GM21723 (cell line): ENCODE results near the gene TGIF1.
"Not testable (repeated sequence)": the region's sequence is repeated elsewhere in the genome, so short reads cannot be mapped to it uniquely, and the experiment has no call there.

ENCODE experiments used
- ATAC-seq: cut with Tn5 transposase; IDR thresholded peaks from one replicate; pipeline ENCODE4 v1.9.1; 2021; ENCODE audit warnings: mild to moderate bottlenecking, moderate library complexity; ENCODE audit not compliant: unreplicated experiment

The TGIF1 gene

GRCh38 chr18:3455090-3455635 is 5.2 kb downstream of the TGIF1 start:
- ATAC-seq = no peak

DNA sequence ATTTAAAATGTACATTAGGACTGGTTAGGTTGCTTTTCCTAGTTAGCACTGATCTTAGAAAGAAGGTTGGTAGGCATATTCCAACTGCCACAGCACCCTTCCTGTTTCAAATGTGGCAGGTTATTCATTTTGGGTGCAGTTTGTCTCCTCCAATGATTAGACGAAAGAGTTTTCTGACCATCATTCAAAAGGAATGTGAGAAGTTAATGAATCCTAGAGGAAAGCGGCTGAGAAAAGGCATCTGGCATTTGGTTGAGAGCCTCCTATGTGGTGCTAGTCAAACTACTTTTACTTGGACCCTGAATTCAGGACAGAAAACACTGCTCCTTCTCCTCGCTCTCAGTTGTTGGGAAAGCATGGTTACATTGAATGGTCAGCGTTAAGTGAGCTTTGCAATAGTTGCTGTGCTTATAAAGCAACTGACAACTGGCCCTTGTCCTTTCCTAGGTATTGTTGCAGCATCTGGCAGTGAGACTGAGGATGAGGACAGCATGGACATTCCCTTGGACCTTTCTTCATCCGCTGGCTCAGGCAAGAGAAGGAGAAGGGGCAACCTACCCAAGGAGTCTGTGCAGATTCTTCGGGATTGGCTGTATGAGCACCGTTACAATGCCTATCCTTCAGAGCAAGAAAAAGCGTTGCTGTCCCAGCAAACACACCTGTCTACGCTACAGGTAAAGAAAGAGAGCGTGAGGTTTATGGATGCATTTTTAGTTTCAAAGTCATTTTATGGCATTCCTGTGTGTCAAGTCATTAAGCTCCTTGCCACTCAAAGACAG is 6.1 kb downstream of the TGIF1 start:
- no peak for ATAC-seq

GRCh38 chr18:3456686-3457069 is 6.7 kb downstream of the TGIF1 start:
- ATAC-seq = no peak

DNA sequence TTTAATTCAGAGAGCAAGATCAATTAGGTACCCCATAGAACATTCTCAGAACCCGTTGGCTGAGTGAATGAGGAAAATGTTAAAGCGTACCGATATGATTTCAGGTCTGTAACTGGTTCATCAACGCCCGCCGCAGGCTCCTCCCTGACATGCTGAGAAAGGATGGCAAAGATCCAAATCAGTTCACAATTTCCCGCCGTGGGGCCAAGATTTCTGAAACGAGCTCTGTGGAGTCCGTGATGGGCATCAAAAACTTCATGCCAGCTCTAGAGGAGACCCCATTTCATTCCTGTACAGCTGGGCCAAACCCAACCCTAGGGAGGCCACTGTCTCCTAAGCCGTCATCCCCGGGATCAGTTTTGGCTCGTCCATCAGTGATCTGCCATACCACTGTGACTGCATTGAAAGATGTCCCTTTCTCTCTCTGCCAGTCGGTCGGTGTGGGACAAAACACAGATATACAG is 7.3 kb downstream of the TGIF1 start:
- ATAC-seq = no peak

- ATAC-seq = no peak
Observed at GRCh38 chr18:3458378-3458777, 8.4 kb downstream of the TGIF1 start.

GRCh38 chr18:3458952-3459853 is 9.2 kb downstream of the TGIF1 start:
- ATAC-seq = no peak

GRCh38 chr18:3460823-3461398 is 10.9 kb downstream of the TGIF1 start:
- no peak for ATAC-seq

DNA sequence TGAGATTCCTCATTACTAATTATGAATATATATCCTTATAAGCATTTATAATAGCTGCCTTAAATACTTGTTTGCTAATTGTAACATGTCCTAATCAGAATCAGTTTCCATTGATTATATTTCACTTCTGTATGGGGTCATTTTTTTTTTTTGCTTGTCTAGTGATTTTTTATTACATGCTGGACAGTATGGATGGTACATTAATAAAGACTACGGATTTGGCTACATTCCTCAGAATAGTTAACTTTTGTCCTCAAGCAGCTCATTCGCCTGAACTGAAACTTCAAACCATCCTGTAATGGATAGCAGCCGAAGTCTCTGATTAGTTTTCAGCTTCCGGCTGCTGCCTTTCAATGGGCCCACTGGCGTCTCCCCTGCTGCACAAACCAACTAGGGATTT is 11.7 kb downstream of the TGIF1 start:
- no peak for ATAC-seq

GRCh38 chr18:3463051-3463450 is 13.1 kb downstream of the TGIF1 start:
- no peak for ATAC-seq

DNA sequence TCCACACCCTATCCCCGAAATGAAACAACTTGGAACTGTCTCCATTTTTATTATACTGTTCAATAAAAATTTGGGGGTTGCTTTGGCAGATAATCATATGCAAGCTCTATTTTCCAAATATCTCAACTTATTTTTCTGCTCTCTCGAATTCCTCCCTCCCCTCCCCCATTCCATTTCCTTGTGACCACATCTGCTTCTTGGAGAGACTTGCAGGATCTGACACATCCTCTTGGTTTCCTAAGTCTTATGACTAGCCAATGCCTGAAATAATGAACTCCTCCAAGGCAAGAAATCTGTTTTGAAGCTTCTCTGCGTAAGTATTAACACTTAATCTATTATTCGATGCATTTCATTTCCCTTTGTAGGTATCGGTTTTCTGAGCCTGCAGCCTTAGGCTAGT is 16.1 kb downstream of the TGIF1 start:
- ATAC-seq = no peak

- no peak for ATAC-seq
Observed at GRCh38 chr18:3466872-3467271, 16.9 kb downstream of the TGIF1 start.

DNA sequence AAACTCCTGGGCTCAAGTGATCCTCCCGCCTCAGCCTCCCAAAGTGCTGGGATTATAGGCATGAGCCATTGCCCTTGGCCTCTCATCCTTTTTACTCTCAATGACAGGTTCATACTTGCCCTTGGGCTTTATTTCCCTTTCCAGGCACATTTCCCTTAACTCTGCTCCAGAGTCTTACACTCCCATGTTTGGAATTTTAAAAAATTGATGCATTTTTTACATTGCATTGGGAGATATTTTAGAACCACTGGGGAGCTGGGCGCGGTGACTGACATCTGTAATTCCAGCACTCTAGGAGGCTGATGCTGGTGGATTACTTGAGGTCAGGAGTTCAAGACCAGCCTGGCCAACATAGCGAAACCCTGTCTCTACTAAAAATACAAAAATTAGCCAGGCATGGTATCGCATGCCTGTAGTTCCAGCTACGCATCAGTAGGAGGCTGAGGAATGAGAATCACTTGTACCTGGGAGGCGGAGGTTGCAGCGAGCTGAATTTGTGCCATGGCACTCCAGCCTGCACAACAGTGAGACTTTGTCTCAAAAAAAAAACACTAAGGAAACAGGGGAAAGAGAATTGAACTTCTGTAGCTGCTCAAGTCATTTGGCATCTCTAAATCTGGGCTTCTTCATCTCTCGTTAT is 18.2 kb downstream of the TGIF1 start:
- no peak for ATAC-seq

DNA sequence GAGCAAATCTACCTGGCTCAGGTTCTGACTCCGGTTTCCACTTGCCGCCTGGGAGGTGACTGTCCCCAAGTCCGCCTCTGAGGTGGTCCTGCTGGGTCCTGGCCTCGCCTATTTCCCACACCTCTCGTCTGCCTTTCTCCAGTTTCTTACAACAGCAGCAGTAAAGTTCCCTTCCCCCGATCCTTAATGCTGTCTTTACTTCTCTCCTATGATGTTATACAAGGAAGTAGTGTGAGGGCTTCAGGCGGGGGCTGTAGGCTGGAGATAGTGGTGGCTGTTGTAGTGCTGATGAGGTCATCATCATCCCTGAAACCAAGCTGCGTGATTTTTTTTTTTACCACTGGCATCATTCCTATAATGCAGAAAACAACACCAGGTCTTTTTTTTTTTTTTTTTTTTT is 18.9 kb downstream of the TGIF1 start:
- ATAC-seq = no peak

DNA sequence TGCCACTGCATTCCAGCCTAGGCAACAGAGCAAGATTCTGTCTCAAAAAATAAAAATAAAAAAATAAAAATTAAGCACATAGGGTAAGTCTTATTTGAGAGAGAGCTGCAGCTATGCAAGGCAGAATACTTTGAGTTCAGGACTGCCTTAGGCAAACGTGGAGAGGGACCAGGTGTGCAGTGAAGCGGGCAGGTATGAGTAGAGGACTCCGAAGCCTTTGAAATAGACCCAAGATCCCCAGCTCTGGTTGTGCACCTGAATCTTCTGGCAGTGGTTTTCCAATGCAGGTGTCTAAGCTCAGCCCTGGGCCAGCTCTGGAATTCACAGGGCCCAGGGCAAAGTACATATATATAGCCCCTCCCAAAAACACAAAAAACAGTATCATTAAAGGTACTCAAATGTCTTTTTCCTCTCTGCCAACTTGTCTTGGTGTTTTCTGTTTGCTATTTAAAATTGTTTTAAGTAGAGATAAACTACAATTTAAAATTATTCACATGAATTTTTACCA is 21.2 kb downstream of the TGIF1 start:
- ATAC-seq = no peak

- not testable (repeated sequence) for ATAC-seq
Observed at GRCh38 chr18:3472121-3472520, 22.1 kb downstream of the TGIF1 start.

DNA sequence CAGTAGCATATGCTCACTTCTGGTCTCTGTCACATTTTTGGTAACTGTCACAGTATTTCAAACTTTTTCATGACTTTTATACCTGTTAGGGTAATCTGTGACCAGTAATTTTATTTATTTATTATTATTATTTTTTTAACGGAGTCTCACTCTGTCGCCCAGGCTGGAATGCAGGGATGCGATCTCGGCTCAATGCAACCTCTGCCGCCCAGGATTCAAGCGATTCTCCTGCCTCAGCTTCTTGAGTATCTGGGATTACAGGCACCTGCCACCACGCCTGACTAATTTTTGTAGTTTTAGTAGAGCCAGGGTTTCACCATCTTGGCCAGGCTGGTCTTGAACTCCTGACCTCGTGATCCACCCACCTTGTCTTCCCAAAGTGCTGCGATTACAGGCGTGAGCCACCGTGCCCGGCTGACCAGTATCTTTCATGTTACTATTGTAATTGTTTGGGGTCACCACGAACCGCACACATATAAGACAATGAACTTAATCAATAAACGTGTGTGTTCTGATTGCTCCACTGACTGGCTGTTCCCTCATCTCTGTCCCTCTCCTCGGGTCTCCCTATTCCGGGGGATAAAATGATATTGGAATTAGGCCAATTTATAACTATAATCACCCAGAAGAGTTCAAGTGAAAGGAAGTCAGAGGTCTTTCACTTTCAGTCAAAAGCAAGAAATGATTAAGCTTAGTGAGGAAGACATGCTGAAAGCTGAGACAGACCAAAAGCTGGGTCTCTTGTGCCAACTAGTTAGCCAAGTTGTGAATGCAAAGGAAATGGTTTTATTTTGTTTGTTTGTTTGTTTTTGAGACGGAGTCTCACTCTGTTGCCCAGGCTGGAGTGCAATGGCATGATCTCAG is 22.9 kb downstream of the TGIF1 start:
- peak; percentile 81 for ATAC-seq

DNA sequence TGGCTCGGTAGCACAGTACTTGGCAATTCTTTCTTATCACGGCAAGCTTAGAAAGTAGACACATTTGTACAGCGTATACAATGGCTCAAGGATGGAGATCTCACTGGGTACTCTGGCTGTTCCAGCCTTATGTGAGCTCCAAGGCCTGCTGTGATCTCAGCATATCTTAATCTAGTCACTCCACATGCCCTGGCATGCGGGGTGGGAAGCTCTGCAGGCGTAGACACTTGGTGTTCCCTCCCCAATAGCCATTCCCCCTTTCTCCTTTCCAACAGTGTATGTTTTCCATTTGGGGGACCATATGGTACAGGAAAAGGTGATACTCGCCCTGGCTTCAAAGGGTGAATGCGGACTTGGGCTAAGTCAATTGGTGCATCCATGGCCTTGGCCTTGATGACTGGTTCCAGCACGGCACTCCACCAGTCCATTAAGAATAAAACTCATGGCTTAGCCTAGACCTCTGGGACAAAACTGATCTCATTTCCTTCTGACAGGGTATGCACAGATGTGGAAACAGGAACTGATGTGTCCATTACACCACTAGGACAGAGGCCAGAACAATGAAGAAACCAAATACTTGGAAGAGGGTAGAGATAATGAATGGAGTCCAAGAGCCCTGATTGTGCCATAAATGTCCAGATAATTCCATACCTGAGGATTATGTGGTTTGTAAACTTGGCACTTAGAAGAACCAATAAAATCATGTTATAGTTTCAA is 28.4 kb downstream of the TGIF1 start:
- ATAC-seq = no peak

- no peak for ATAC-seq
Observed at GRCh38 chr18:3479978-3480509, 30.1 kb downstream of the TGIF1 start.
